ENCODE results near the gene TCEAL1. TPM values are rescaled to one million over a fixed set of nuclear protein-coding genes. Genes with fewer than 3 reads are reported as not detected.

Gene TCEAL1
- polyA plus RNA-seq, 1 of the 3 experiments (the other 2 are of a cell fraction): 22.1 TPM

DNA sequence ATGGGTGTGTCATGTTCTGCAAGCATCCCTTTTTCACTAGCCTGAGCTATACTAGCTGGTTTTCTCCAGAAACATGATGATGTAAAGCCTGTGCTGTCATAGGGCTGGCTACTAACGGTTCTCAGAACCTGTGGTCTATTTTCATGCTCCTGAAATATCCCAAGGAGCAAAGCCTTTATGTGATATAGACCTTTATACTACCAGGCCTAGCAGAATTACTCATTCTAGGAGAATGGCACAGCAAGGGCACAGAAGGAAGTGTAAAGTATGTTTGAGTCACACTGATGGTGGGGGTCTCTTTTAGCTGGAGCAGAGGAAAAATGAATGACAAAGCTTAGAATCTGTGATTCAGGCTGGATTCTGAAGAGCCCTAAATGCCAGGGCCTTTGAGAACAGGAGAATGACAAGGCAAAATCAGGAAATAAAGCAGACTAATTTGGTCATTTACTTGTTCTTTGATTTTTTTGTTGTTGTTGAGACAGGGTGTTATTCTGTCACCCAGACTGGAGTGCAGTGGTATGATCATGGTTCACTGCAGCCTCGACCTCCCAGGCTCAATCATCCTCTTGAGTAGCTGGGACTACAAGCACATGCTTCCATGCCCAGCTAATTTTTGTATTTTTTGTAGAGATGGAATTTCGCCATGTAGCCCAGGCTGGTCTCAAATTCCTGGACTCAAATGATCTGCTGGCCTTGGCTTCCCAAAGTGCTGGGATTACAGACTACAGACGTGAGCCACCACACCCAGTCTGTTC lies 11.8 kb downstream of the TCEAL1 start:
- Histone ChIP-seq H3K36me3 (replicated peaks in 1 of 2; ENCODE audit: control insufficient read depth in 1 of 2, insufficient read depth in 2 of 2, low read length in 1 of 2) (no peaks in the 10 kb centered on the region), H3K9me2 (no peaks in the 10 kb centered on the region), H4K20me1 (ENCODE audit: insufficient read depth) (no peaks in the 10 kb centered on the region), H3K27me3 (ENCODE audit: insufficient read depth) (no peaks in the 10 kb centered on the region), H3K79me2 (ENCODE audit: insufficient read depth) (no peaks in the 10 kb centered on the region), H3K27ac (ENCODE audit: low read depth in 2 of 2, low read length in 1 of 2) (peak overlapping the region in 1 of 2 experiments; percentile 67; a peak in 2 of 4 replicates), H3F3A (replicated peaks; ENCODE audit: insufficient read depth) (peaks cover 4% of the 10 kb centered on the region), H3K4me2 (no peak overlapping the region), H3K4me1 (ENCODE audit: control insufficient read depth in 1 of 2, insufficient read depth in 2 of 2, low read depth in 1 of 2, low read length in 1 of 2) (peaks cover 0 to 4% of the 10 kb centered on the region in 2 experiments; a peak in 2 of 4 replicates), H3K9ac (peak overlapping the region; percentile 32; the same call in 1 of the 2 replicates), H3K4me3 (ENCODE audit: low read depth in 2 of 2, low read length in 1 of 2) (no peak overlapping the region), H2AFZ (ENCODE audit: low read depth) (peak overlapping the region; percentile 5; the same call in 1 of the 2 replicates), H3K9me3 (no peaks in the 10 kb centered on the region)
- TF ChIP-seq, protein P1, sequence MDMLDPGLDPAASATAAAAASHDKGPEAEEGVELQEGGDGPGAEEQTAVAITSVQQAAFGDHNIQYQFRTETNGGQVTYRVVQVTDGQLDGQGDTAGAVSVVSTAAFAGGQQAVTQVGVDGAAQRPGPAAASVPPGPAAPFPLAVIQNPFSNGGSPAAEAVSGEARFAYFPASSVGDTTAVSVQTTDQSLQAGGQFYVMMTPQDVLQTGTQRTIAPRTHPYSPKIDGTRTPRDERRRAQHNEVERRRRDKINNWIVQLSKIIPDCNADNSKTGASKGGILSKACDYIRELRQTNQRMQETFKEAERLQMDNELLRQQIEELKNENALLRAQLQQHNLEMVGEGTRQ (IDR thresholded peaks at IDR 0.05; ENCODE audit: borderline replicate concordance, low read depth, low read length): no peak
- no peak for TF ChIP-seq NRF1 (IDR thresholded peaks at IDR 0.05; ENCODE audit: low read depth, low read length)
- TF ChIP-seq FOSL2 (IDR thresholded peaks at IDR 0.05; ENCODE audit: borderline replicate concordance, low read depth): peak; percentile 42; the same call in 1 of the 2 replicates
- TF ChIP-seq, protein P2, sequence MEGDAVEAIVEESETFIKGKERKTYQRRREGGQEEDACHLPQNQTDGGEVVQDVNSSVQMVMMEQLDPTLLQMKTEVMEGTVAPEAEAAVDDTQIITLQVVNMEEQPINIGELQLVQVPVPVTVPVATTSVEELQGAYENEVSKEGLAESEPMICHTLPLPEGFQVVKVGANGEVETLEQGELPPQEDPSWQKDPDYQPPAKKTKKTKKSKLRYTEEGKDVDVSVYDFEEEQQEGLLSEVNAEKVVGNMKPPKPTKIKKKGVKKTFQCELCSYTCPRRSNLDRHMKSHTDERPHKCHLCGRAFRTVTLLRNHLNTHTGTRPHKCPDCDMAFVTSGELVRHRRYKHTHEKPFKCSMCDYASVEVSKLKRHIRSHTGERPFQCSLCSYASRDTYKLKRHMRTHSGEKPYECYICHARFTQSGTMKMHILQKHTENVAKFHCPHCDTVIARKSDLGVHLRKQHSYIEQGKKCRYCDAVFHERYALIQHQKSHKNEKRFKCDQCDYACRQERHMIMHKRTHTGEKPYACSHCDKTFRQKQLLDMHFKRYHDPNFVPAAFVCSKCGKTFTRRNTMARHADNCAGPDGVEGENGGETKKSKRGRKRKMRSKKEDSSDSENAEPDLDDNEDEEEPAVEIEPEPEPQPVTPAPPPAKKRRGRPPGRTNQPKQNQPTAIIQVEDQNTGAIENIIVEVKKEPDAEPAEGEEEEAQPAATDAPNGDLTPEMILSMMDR (IDR thresholded peaks at IDR 0.05): no peak
- TF ChIP-seq FOXM1 (IDR thresholded peaks at IDR 0.05; ENCODE audit: low read depth): no peak
- TF ChIP-seq JUND (IDR thresholded peaks at IDR 0.05): peak; percentile 18; the same call in 1 of the 2 replicates
- POLR2A ChIA-PET: no interaction called here
- DNase-seq: no peak
- CTCF ChIA-PET: interaction anchor here (1.7 kb wide), 1 partner anchor 10 kb away, joined by 6 read pairs; no protein-coding TSS in a partner anchor
- 25% methylated on average over 4 of the region's 4 CpGs for WGBS (ENCODE audit: low lambda C conversion rate)

DNA sequence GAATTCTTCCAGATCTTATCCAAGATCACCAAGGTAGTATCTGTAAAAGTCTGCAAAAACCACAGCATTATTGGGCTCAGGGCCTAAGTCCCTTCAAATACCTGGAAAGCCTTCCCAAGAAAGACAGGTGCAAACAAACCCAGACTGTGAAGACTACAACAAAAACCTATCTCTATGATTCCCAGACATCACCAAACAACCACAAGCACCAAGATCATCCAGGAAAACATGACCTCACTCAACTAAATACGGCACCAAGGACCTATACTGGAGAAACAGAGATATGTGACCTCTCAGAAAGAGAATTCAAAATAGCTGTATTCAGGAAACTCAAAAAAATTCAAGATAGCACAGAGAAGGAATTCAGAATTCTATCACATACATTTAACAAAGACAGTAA lies 15.3 kb downstream of the TCEAL1 start:
- H3K4me1 ChIP-seq (ENCODE audit: control insufficient read depth in 1 of 2, insufficient read depth in 2 of 2, low read depth in 1 of 2, low read length in 1 of 2): peaks cover 0 to under 1% of the 10 kb centered on the region in 2 experiments; a peak in 1 of 4 replicates
- 0 out of 2 replicates have a peak, but pooled peaks cover 6% of the 10 kb centered on the region for H3K9me3 ChIP-seq
- H2AFZ ChIP-seq (ENCODE audit: low read depth): no peak overlapping the region
- H3K36me3 ChIP-seq (replicated peaks in 1 of 2; ENCODE audit: control insufficient read depth in 1 of 2, insufficient read depth in 2 of 2, low read length in 1 of 2): no peaks in the 10 kb centered on the region
- no peak overlapping the region for H3K27ac ChIP-seq (ENCODE audit: low read depth in 2 of 2, low read length in 1 of 2)
- no peak overlapping the region for H3K9ac ChIP-seq
- no peaks in the 10 kb centered on the region for H3K9me2 ChIP-seq
- DNase-seq: no peak
- H3K79me2 ChIP-seq (ENCODE audit: insufficient read depth): no peaks in the 10 kb centered on the region
- H3K4me3 ChIP-seq (ENCODE audit: low read depth in 2 of 2, low read length in 1 of 2): no peak overlapping the region
- H3F3A ChIP-seq (replicated peaks; ENCODE audit: insufficient read depth): peaks cover 4% of the 10 kb centered on the region
- no peaks in the 10 kb centered on the region for H4K20me1 ChIP-seq (ENCODE audit: insufficient read depth)
- no peak overlapping the region for H3K4me2 ChIP-seq
- no peak for TF ChIP-seq FOXM1 (IDR thresholded peaks at IDR 0.05; ENCODE audit: low read depth)
- TF ChIP-seq, protein P3, sequence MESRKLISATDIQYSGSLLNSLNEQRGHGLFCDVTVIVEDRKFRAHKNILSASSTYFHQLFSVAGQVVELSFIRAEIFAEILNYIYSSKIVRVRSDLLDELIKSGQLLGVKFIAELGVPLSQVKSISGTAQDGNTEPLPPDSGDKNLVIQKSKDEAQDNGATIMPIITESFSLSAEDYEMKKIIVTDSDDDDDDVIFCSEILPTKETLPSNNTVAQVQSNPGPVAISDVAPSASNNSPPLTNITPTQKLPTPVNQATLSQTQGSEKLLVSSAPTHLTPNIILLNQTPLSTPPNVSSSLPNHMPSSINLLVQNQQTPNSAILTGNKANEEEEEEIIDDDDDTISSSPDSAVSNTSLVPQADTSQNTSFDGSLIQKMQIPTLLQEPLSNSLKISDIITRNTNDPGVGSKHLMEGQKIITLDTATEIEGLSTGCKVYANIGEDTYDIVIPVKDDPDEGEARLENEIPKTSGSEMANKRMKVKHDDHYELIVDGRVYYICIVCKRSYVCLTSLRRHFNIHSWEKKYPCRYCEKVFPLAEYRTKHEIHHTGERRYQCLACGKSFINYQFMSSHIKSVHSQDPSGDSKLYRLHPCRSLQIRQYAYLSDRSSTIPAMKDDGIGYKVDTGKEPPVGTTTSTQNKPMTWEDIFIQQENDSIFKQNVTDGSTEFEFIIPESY (IDR thresholded peaks at IDR 0.05; ENCODE audit: borderline replicate concordance, low read depth): no peak
- H3K27me3 ChIP-seq (ENCODE audit: insufficient read depth): no peaks in the 10 kb centered on the region
- ChIA-PET CTCF (no interaction called here), POLR2A (no interaction called here)
- WGBS (ENCODE audit: low lambda C conversion rate): 41% methylated on average over 1 of the region's 1 CpG
